SK-N-MC (cell line): ENCODE measurements around the gene FNTB.

ENCODE experiments used
- DNase-seq: peaks from one replicate; pipeline ENCODE4 v3.0.0-alpha.2; 2011; ENCODE audit warnings: low read depth, low spot score
- H3K27ac ChIP-seq: fragments of 200-600 bp; sonication (generic); 2 replicates; pipeline ENCODE4 v1.5.1; 2016; ENCODE audit warnings: mixed run types
- H3K36me3 ChIP-seq: fragments of 200-600 bp; sonication (generic); 2 replicates; pipeline ENCODE4 v1.6.1; 2017; ENCODE audit warnings: antibody characterized with exemption, low read length, mixed read lengths; ENCODE audit not compliant: insufficient read depth
- H3K4me3 ChIP-seq: fragments of 200-600 bp; sonication (generic); 2 replicates; pipeline ENCODE4 v1.5.1; 2016
- H3K9ac ChIP-seq: fragments of 200-600 bp; sonication (generic); 2 replicates; pipeline ENCODE4 v1.8.0; 2017; ENCODE audit warnings: mixed run types, mixed read lengths; ENCODE audit not compliant: insufficient read length
- H3K9me3 ChIP-seq: fragments of 200-600 bp; sonication (generic); 2 replicates; pipeline ENCODE4 v1.6.1; 2017; ENCODE audit warnings: low read depth, mild to moderate bottlenecking, antibody characterized with exemption, low read length, moderate library complexity, mixed read lengths
- EZH2 ChIP-seq: fragments of 200-600 bp; sonication (generic); IDR thresholded peaks from one replicate; pipeline ENCODE4 v1.6.1; 2017; ENCODE audit warnings: antibody characterized with exemption
- FOXP2 ChIP-seq: optimal IDR thresholded peaks from 2 replicates; pipeline ENCODE3; 2011; ENCODE audit warnings: mild to moderate bottlenecking, moderate library complexity; ENCODE audit not compliant: insufficient read depth; ENCODE audit errors: extremely low read length, control extremely low read depth
- POLR2AphosphoS5 ChIP-seq: IDR thresholded peaks from 2 replicates; pipeline ENCODE4 v1.6.1; 2012; ENCODE audit warnings: mild to moderate bottlenecking, low read depth, low read length, borderline replicate concordance

Gene FNTB

GRCh38 chr14:64986648-64987437 lies at the start of gene FNTB:
Gene FNTB, plus strand, starts transcription at chr14:64986895. Its CDS starts 59 bp downstream, at chr14:64986954.
- peak within 1 kb of the TSS; percentile 79 for H3K9ac ChIP-seq
- peak within 1 kb of the TSS; percentile 96 for H3K4me3 ChIP-seq
- TF ChIP-seq FOXP2 (no peak), POLR2AphosphoS5 (peak; percentile 90), EZH2 (no peak)
- 0 out of 2 replicates have a peak, but pooled peaks cover 3% of the 10 kb centered on the region for H3K36me3 ChIP-seq
- peak; percentile 95 for DNase-seq
- H3K27ac ChIP-seq, result peak within 1 kb of the TSS; percentile 59; the same call in 1 of the 2 replicates
- no peaks in the 10 kb centered on the region for H3K9me3 ChIP-seq

GRCh38 chr14:64937171-64937820 lies 49.4 kb upstream of the FNTB start:
- peaks cover 29% of the 10 kb centered on the region for H3K36me3 ChIP-seq
- no peak overlapping the region for H3K9ac ChIP-seq
- TF ChIP-seq POLR2AphosphoS5 (no peak), FOXP2 (no peak)
- no peaks in the 10 kb centered on the region for H3K9me3 ChIP-seq
- H3K27ac ChIP-seq, result peak overlapping the region; percentile 14; the same call in 1 of the 2 replicates
- H3K4me3 ChIP-seq, result no peak overlapping the region
- no peak for DNase-seq

GRCh38 chr14:64937821-64938193 lies 48.9 kb upstream of the FNTB start:
- Histone ChIP-seq H3K27ac (no peak overlapping the region), H3K9me3 (no peaks in the 10 kb centered on the region), H3K36me3 (peaks cover 24% of the 10 kb centered on the region), H3K4me3 (no peak overlapping the region), H3K9ac (no peak overlapping the region)
- no peak for DNase-seq
- no peak for TF ChIP-seq EZH2
- no peak for TF ChIP-seq FOXP2
- no peak for TF ChIP-seq POLR2AphosphoS5

- no peak overlapping the region for H3K27ac ChIP-seq
- H3K9me3 ChIP-seq, result no peaks in the 10 kb centered on the region
- H3K36me3 ChIP-seq, result peaks cover 10% of the 10 kb centered on the region; the same call in 1 of the 2 replicates
- no peak overlapping the region for H3K9ac ChIP-seq
- DNase-seq, result no peak
- no peak overlapping the region for H3K4me3 ChIP-seq
- TF ChIP-seq POLR2AphosphoS5 (no peak), FOXP2 (no peak), EZH2 (no peak)
Observed at GRCh38 chr14:64938972-64939816, 47.5 kb upstream of the FNTB start.

- TF ChIP-seq EZH2, result no peak
- TF ChIP-seq FOXP2, result no peak
- TF ChIP-seq POLR2AphosphoS5, result no peak
- H3K9me3 ChIP-seq, result no peaks in the 10 kb centered on the region
- no peak overlapping the region for H3K9ac ChIP-seq
- no peak overlapping the region for H3K4me3 ChIP-seq
- no peak for DNase-seq
- peaks cover 5% of the 10 kb centered on the region; the same call in 1 of the 2 replicates for H3K36me3 ChIP-seq
- no peak overlapping the region for H3K27ac ChIP-seq
Observed at GRCh38 chr14:64939817-64940190, 46.9 kb upstream of the FNTB start.

- DNase-seq, result no peak
- no peak overlapping the region for H3K9ac ChIP-seq
- H3K27ac ChIP-seq, result no peak overlapping the region
- H3K4me3 ChIP-seq, result no peak overlapping the region
- TF ChIP-seq FOXP2, result no peak
- TF ChIP-seq POLR2AphosphoS5, result no peak
- TF ChIP-seq EZH2, result no peak
- no peaks in the 10 kb centered on the region for H3K9me3 ChIP-seq
- H3K36me3 ChIP-seq, result peaks cover 4% of the 10 kb centered on the region; the same call in 1 of the 2 replicates
Observed at GRCh38 chr14:64940336-64940910, 46.3 kb upstream of the FNTB start.

- DNase-seq, result no peak
- TF ChIP-seq EZH2, result no peak
- TF ChIP-seq FOXP2, result no peak
- TF ChIP-seq POLR2AphosphoS5, result no peak
- Histone ChIP-seq H3K4me3 (no peak within 1 kb of the TSS), H3K36me3 (peaks cover 4% of the 10 kb centered on the region; the same call in 1 of the 2 replicates), H3K9me3 (no peaks in the 10 kb centered on the region), H3K27ac (no peak within 1 kb of the TSS), H3K9ac (no peak within 1 kb of the TSS)
Observed at GRCh38 chr14:64942531-64943111, 44.1 kb upstream of the FNTB start, which contains the start of gene GPX2. Gene GPX2, minus strand, starts transcription at chr14:64942745. Its CDS starts 19 bp downstream, at chr14:64942726.
